NB4 (cell line): Measurements from ENCODE around the gene FCRLB.
"Not testable (repeated sequence)": the region's sequence is repeated elsewhere in the genome, so short reads cannot be mapped to it uniquely, and the experiment has no call there.

Source experiments
- CTCF ChIP-seq: IDR thresholded peaks from one replicate; pipeline ENCODE4 v1.5.1; 2012; ENCODE audit warnings: low read depth, low read length
- MYC ChIP-seq: IDR thresholded peaks from 2 replicates; pipeline ENCODE4 v1.6.1; 2011; ENCODE audit warnings: low read depth, low read length
- POLR2A ChIP-seq: IDR thresholded peaks from 2 replicates; pipeline ENCODE4 v1.6.1; 2011; ENCODE audit warnings: mild to moderate bottlenecking; ENCODE audit not compliant: insufficient read length; ENCODE audit errors: extremely low read depth
- TF ChIP-seq, protein P1 (sequence below): IDR thresholded peaks from 2 replicates; pipeline ENCODE4 v1.6.1; 2011; ENCODE audit warnings: low read depth, low read length

DNA sequence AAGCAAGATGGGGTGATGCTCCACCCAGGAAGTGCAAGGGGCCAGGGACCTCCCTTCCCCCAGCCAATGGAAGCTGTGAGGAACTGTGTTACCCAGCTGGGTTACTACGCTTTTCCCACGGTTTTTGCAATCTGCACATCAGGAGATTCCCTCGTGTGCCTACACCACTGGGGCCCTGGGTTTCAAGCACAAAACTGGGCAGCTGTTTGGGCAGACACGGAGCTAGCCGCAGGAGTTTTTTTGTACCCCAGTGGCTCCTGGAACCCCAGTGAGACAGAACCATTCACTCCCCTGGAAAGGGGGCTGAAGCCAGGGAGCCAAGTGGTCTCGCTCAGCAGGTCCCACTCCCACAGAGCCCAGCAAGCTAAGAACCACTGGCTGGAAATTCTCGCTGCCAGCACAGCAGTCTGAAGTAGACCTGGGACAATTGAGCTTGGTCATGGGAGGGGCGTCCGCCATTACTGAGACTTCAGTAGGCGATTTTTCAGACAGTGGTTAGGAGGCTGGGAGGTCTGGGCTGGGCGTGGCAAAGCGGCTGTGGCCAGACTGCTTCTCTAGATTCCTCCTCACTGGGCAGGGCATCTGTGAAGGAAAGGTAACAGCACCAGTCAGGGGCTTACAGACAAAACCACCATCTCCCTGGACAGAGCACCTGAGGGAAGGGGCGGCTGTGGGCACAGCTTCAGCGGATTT lies 28.2 kb upstream of the FCRLB start:
- TF ChIP-seq CTCF, POLR2A, MYC: not testable (repeated sequence)
- TF ChIP-seq, protein P1, sequence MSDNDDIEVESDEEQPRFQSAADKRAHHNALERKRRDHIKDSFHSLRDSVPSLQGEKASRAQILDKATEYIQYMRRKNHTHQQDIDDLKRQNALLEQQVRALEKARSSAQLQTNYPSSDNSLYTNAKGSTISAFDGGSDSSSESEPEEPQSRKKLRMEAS, result not testable (repeated sequence)
